ENCODE measurements around the gene GANAB.

GANAB gene

GRCh38 chr11:62613291-62613778 lies 33.1 kb downstream of the GANAB start:
- DNase-seq (ENCODE audit: low spot score) = no peak
- TF ChIP-seq CTCF (IDR thresholded peaks at IDR 0.05; ENCODE audit: extremely low read depth, missing control alignments) = no peak

GRCh38 chr11:62612366-62613290 lies 33.8 kb downstream of the GANAB start, which contains the start of the genes EML3 and ROM1:
Gene EML3, minus strand, starts transcription at chr11:62612775. Its CDS starts 318 bp downstream, at chr11:62612457.
Gene ROM1, plus strand, starts transcription at chr11:62613257. Its CDS starts 25 bp downstream, at chr11:62613282.
- peak; percentile 82 for TF ChIP-seq CTCF (IDR thresholded peaks at IDR 0.05; ENCODE audit: extremely low read depth, missing control alignments)
- peak; percentile 96 for DNase-seq (ENCODE audit: low spot score)

GRCh38 chr11:62611705-62612365 lies 34.6 kb downstream of the GANAB start:
- peak; percentile 49 for DNase-seq (ENCODE audit: low spot score)
- TF ChIP-seq CTCF (IDR thresholded peaks at IDR 0.05; ENCODE audit: extremely low read depth, missing control alignments) = no peak

GRCh38 chr11:62610814-62611704 lies 35.4 kb downstream of the GANAB start:
- no peak for TF ChIP-seq CTCF (IDR thresholded peaks at IDR 0.05; ENCODE audit: extremely low read depth, missing control alignments)
- DNase-seq (ENCODE audit: low spot score) = no peak

GRCh38 chr11:62610403-62610802 lies 36.0 kb downstream of the GANAB start:
- TF ChIP-seq CTCF (IDR thresholded peaks at IDR 0.05; ENCODE audit: extremely low read depth, missing control alignments) = no peak
- DNase-seq (ENCODE audit: low spot score) = no peak

GRCh38 chr11:62608776-62609175 lies 37.6 kb downstream of the GANAB start:
- TF ChIP-seq CTCF (IDR thresholded peaks at IDR 0.05; ENCODE audit: extremely low read depth, missing control alignments) = no peak

More at GRCh38 chr11:62608776-62609175, 37.6 kb downstream of the GANAB start:
- DNase-seq (ENCODE audit: low spot score) = no peak
